Measurements from ENCODE around the gene UAP1L1.

UAP1L1 gene

GRCh38 chr9:137042751-137043727 lies 34.3 kb upstream of the UAP1L1 start:
- no peak for TF ChIP-seq ZFX (IDR thresholded peaks at IDR 0.05; ENCODE audit: borderline replicate concordance)
- no peak for TF ChIP-seq CTCF (IDR thresholded peaks at IDR 0.05)
- peak overlapping the region; percentile 96 for H3K27ac ChIP-seq

- H3K27ac ChIP-seq, result peak overlapping the region; percentile 96
- no peak for TF ChIP-seq ZFX (IDR thresholded peaks at IDR 0.05; ENCODE audit: borderline replicate concordance)
Observed at GRCh38 chr9:137044037-137044436, 33.3 kb upstream of the UAP1L1 start.

- peak overlapping the region; percentile 96 for H3K27ac ChIP-seq
- TF ChIP-seq CTCF (IDR thresholded peaks at IDR 0.05) (no peak), ZFX (IDR thresholded peaks at IDR 0.05; ENCODE audit: borderline replicate concordance) (no peak)
Observed at GRCh38 chr9:137044502-137045177, 32.7 kb upstream of the UAP1L1 start.

GRCh38 chr9:137045294-137046087 lies 31.8 kb upstream of the UAP1L1 start:
- peak overlapping the region; percentile 96 for H3K27ac ChIP-seq
- TF ChIP-seq CTCF (IDR thresholded peaks at IDR 0.05) (no peak), ZFX (IDR thresholded peaks at IDR 0.05; ENCODE audit: borderline replicate concordance) (no peak)

GRCh38 chr9:137046088-137046787 lies 31.1 kb upstream of the UAP1L1 start, which contains the start of gene NPDC1:
NPDC1 (minus strand) TSS chr9:137046177; CDS start chr9:137045989, 188 bp downstream.
- peak within 1 kb of the TSS; percentile 96 for H3K27ac ChIP-seq
- no peak for TF ChIP-seq ZFX (IDR thresholded peaks at IDR 0.05; ENCODE audit: borderline replicate concordance)
- TF ChIP-seq CTCF (IDR thresholded peaks at IDR 0.05), result peak; percentile 95

GRCh38 chr9:137048655-137049543 lies 28.4 kb upstream of the UAP1L1 start:
- TF ChIP-seq CTCF (IDR thresholded peaks at IDR 0.05) (no peak; the same call in 1 of the 2 replicates), ZFX (IDR thresholded peaks at IDR 0.05; ENCODE audit: borderline replicate concordance) (no peak)
- H3K27ac ChIP-seq, result peak overlapping the region; percentile 96
